SK-N-MC (cell line): ENCODE results near the gene BRIP1.

ENCODE experiments used
- EZH2 ChIP-seq: fragments of 200-600 bp; sonication (generic); IDR thresholded peaks from one replicate; pipeline ENCODE4 v1.6.1; 2017; ENCODE audit warnings: antibody characterized with exemption
- FOXP2 ChIP-seq: optimal IDR thresholded peaks from 2 replicates; pipeline ENCODE3; 2011; ENCODE audit warnings: mild to moderate bottlenecking, moderate library complexity; ENCODE audit not compliant: insufficient read depth; ENCODE audit errors: extremely low read length, control extremely low read depth
- POLR2AphosphoS5 ChIP-seq: IDR thresholded peaks from 2 replicates; pipeline ENCODE4 v1.6.1; 2012; ENCODE audit warnings: mild to moderate bottlenecking, low read depth, low read length, borderline replicate concordance

DNA sequence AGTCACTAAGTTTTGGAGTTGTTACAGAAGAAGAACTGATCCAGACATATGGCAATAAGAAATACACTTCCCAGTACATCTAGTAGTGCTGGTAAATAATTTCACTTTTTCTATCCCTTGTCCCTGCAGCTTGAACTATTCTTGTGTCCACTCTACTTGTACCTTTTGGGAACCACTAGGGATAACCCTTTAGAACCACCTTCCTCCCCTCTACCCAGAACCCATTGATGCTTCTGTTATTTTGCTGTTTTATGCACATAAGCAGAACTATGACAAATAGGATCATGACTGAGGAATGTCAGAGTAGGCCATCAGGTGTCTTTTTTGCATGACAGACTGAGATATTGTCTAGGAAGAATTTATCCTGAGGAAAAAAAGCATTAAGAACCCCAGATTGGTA lies 125.1 kb downstream of the BRIP1 start:
- no peak for TF ChIP-seq POLR2AphosphoS5
- TF ChIP-seq EZH2: no peak
- no peak for TF ChIP-seq FOXP2
